ENCODE results near the gene PPP2R5B.

The PPP2R5B gene

DNA sequence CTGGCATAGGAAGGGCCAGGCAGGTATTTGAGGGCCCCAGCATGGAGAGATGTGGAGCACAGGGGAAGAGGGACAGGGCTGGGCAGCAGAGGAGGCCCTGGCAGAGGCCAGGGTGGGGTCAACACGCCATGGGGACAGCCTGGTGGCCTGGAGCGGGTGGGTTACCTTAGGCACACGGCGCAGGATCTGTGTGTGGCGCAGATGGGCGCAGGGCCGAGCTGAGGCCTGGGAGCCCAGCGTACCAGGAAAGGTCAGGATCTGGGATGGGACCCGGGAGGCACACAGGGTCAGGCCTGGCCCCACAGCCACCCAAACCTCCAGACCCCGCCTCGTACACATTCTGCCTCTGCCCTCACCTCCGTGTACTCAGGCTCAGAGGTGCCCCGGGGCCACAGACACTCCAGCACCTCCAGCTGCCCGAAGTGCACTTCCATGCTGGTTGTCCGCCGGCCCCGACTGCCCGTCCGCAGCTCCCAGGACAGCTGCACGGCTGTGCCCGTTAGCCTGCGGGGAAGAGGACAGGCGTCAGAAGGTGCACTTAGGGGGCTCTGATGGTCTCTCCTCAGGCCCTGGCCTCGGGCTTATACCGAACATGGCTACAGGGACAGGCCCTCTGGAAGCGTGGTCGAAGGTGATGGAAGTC lies 13.9 kb upstream of the PPP2R5B start:
- DNase-seq: no peak

DNA sequence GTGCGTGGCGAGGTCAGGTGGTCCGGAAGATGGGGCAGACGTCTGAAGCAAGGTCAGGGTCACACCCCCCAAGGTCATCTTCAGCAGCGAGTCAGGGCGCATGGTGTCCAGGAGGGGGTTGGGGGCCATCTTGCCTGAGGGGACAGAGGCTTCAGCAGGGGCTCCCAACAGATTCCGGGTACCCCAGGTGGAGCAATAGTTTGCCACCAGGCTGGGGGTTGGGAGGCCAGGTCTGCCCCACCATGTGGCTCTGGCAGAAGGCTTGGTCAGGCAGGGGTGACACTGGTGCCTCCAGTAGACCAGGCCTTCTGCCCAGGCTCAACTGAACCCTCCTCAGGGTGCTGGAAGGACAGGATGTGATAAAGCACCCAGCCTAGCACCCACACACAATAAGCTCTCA lies 13.3 kb upstream of the PPP2R5B start:
- no peak for DNase-seq

DNA sequence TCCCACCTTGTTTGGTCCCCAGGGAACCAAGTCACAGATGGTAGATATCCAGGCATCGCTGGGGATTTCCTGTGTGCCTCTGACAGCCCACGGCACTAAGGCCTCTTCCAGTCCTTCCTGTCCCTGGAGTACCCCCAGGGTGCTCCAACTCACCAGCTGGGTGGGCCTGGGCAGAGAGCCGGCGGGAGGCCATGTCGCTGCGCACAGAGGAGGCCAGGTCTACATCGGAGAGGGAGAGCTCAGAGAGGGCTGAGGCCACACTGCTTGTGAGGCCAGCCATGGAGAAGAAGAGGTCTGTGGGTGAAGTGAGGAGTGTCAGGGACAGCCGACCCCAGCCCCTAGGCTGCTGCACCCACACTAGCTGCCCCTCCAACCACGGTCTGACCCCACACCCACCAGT lies 12.8 kb upstream of the PPP2R5B start:
- peak; percentile 38 for DNase-seq

DNA sequence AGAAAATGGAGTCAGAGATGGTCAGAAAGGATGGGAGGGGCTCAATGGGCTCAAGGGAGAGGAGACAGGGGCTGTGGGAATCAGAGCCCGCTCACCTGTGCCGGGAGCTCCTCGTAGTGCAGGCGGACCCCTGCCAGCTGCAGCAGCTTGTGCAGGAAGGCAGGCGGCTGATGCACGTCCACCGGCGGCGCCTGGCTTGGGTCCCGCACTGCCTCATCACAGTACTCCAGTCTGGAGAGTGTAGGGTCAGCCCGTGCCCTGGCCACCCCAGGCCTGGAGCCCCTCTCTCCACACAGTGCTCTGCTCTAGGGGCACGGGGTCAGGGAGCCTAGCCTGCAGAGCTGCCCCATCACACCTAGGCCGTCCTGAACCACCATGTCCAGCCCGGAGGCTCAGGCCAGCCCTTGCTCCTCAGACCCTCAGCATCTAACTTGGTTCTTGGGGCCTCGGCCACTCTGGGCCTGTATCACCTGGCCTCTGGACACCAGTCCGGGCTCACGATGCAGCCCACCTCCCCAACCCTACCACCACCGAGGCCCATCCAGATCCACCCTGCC lies 11.2 kb upstream of the PPP2R5B start:
- no peak for DNase-seq

DNA sequence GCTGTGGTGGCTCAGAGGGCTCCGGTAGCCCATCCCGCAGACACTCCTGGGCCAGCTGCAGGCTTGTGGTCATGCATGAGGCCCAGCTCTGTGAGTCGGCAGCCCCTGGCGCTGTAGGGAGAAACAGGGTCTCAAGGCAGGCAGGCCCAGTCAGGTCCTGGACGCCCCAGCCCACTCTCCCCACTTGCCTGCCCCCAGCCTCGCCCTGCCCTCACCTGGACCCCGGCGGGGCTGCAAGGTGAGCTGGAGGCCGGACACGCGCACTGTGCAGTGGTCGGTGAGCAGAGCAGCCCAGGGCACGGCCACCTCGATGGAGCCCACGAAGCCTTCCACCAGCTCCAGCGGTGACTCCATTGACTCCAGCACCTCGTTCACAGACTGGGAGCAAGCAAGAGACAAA lies 10.4 kb upstream of the PPP2R5B start:
- no peak for DNase-seq

DNA sequence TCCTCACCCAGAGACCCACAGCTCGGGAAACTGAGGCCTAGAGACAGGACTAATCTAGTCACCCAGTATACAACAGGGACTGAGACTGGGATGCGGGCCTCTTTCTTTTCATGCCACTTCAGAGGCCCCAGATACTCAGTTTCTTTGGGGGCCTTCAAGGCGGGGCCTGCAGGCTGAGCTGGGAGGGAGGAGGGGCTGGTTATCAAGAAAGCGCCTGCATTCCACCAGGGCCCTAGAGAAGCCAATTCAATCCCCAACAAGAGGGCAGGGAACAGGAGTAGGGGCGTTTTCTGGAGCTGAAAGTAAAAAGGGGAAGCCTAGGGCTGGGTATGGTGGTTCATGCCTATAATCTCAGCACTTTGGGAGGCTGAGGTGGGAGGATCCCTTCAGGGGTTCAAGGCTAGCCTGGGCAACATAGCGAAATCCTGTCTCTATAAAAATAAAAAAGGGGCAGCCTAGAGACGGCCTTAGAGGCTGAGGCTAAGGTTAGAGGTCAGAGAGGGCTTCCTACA lies 9.1 kb upstream of the PPP2R5B start:
- no peak for DNase-seq

DNA sequence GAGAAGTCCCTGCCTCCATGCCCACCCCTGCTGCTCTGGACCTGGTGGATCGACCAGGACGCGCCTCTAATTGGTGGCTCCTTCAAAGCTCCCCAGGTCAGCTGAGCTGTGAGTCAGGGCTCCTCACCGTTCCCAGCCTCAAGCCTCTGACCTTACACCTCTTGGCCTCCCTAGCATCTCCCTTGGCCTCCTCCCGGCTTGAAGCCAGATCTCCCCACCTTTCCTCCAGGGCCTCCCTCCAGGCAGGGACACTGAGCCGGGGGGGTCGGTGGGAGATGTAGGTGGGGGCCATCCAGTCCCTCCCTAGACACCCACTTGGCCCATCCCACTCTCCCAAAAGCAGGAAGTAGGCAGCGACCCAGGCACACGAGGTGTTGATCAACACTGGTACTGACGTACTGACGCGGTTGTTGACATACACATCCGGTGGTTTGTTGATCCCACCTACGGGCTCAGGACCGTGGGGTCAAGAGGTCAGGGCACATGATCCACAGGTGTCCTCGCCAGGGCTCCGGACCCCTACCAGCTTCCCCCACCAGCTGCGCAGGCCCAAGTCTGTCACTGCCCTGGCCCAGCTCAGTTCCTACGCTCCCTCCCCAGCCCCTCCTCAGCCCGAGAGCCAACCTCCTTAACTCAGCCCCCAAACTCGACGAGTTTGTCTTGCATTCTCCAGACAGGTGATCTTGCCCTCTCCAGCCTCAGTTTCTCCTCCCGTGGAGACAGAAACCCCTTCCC lies 8.3 kb upstream of the PPP2R5B start:
- DNase-seq: peak; percentile 23

DNA sequence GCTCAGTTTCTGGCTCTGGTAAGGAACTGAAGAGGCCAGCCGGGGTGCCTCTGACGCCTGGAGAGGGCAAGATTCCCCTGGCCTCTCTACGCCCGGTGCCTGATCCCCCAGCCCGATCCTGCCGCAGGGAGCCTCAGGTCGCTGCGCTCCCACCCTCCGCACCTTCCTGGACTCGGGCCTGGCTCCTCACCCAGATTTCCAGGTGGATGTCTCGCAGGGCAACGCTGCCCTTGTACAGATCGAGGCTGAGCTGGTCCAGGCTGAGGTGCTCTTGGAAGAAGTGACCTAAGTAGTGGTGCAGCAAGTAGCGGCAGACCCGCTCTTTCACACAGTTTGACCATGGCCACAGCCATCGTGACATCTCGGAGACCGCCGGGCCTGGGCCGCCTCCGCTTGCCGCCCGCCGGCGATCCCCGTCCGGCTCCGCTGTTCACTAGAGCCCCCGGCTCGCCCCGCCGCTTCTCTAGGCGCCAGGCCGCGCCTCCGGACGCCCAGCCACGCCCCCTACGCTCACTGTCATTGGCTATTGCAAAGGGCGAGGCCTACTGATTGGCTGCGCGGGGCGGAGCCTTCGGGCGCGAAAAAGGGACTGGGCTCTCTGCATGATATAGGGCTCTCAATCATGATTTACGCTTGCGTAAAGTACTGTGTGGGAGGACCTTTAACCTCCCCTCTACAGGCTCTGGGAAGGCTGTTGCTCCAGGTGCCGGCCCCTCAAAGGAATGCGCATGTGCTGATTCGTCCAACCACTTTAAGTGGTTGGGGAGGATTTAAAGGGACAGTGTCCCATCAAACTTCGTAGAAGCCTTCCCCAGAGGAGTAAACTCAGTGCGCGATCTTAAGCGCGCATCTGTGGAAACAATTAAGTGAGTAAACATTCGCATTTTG lies 7.5 kb upstream of the PPP2R5B start, which contains the start of gene ATG2A:
Gene ATG2A (minus strand): TSS at position 435 of the 888 bp plus-strand sequence. CDS start 74 bp downstream, at position 361.
- DNase-seq: peak; percentile 99

DNA sequence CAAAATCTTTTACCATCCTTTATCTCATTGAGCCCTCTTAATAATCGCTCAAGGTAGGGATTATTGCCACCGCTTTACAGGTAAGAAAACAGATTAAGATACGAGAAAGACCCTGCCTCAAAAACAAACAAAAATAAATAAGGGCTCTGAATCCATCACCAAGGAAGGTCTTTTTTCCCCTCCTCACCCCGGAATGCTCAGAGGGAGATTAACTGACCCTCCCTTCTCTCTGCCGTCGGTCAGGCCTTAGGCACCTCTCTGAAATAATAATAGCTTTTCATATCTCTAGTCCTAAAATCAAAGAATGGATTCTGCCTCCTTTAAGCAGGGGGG lies 6.9 kb upstream of the PPP2R5B start:
- DNase-seq: no peak

DNA sequence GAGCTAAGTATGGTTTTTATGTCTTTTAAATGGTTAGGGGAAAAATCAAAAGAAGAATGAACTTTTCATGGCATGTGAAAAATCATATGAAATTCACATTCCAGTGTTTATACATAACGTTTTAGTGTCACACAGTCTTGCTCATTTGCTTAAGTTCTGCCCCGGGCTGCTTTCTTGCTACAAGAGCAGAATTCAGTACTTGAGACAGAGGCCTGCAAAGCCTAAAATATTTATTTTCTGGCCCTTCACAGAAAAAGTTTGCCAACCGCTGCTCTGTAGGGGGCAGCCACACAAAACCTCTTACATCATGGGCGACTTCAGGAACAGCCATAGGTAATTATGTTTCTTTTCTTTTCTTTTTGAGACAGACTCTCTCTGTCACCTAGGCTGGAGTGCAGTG lies 6.5 kb upstream of the PPP2R5B start:
- no peak for DNase-seq

DNA sequence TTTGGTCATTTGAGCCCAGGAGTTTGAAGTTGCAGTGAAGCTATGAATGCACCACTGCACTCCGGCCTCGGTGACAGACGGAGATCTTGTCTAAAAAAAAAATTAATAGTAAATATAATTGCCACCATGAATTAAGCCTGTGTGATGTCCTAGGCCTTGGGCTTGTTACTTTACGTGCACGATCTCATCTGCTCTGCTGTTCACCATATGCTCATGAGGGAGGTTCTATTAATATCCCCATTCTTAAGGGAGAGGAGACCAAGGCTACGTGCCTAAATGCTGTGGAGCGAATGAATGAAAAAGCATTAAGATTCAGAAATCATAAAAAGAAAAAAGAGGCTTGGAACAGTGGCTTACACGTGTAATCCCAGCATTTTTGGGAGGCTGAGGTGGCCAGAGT lies 4.9 kb upstream of the PPP2R5B start:
- DNase-seq: no peak

DNA sequence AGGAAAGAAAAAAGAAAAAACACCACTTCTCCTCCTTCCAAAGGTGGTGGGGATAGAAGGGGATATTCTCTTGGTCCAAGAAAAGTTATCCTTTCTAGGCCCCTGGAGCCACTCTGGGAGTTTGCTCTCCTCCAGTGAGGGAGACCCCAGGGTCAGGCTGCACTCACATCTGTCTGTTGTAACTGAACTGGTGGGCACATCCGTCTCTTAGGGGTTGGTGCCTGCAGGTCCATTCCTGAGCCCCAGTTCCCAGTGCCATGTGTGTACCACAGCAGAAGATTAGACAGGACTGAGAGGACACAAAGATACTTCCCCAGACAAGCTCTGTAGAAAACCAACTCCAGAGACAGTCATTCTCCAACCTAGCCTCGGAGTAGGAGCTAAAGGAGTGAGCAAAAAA lies 4.4 kb upstream of the PPP2R5B start:
- DNase-seq: no peak

DNA sequence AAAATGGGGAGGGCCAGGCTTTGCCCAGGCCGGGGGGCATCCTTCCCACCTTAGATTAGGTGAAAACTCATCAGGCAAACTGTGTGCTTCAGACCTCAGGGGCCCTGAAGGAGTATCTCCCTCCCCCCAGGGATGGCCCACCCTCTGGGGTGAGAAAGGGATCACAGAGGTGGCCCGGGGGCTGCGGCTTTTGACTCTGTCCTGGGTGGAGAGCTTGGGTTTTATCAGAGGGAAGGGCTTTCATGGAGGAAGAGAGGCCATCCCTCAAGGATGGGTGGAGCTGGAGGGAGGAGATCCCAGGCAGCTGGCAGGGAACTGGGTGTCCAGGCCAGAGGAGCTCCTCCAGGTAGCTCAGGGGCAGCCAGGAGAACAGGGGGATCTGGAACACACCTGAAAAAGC lies 3.1 kb upstream of the PPP2R5B start:
- DNase-seq: no peak

DNA sequence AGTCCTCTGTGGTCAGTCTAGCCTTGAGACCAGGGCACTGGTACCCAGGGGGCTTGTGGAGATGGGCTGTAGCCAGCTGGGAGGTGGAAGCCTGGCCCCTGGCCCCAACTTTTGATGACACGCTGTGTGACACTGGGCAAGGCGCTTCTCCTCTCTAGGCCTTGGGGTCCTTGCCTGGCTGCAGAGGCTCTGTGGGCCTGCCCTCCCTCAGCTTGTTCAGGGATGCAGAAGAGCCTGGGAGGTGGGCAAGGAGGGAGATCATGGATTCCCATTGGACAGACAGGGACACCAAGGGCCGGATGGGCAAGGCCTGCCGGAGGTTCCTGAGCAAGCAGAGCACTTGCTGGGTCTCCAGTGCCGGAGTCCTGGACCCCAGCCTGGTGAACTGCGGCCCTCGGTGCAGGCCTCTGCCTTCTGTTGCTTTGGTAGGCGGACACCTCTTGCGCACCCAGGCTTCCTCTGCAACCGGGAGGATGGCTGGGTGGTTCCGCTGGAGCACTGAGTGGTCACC lies 1.3 kb upstream of the PPP2R5B start:
- DNase-seq: no peak

DNA sequence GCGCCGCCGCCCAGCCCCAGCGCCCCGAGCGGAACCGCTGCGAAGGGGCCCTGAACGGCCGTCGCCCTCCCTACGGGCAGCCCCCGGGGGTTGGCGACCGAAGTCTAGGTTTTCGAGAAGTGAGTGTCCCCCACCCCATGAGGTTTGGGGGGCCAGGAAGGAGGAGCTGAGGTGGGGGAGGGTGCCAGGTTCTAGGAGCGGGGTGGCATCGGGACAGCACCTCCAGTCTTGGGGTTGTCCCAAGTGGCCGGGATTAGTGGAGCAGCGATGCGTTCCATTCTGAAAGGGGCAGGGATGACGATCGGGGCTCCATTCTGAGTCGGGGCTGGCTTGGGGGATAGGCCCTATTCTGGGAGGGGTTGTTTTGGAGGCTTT lies 408 bp downstream of the PPP2R5B start:
- DNase-seq: peak; percentile 25

DNA sequence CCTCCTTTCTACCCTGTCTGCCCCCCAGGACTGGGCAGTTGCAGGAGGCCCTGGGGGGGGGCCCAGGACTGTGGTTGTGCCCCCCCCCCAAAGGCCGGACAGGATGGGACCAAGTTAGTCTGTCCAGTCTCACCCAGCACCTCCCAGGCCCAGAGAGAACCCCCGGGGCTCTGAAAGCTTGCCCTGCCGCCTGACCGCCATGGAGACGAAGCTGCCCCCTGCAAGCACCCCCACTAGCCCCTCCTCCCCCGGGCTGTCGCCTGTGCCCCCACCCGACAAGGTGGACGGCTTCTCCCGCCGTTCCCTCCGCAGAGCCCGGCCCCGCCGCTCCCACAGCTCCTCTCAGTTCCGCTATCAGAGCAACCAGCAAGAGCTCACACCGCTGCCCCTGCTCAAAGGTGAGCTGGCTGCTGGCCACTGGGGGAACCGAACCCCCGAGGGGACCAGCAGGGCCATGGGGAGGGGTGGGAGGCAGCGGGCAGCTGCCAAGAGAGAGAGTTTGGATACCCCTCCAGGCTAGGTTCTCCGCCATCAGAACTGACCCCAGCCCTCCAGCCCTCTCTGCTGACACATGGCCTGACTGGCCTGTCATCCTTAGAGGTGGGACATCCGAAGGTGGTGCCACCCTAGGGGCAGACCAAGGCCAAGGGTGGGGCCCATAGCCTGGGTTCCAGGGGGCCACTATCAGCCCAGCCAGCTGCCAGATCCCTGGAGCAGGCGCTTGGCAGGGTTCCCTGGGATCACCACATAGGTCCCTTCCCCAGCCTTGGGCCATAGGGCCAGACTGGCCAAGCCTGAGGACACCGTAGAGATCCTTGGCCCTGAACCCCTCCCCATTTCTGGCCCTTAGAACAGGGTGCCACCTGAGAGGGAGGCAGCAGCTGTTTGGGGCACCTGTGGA lies 1.3 kb downstream of the PPP2R5B start:
- no peak for DNase-seq

DNA sequence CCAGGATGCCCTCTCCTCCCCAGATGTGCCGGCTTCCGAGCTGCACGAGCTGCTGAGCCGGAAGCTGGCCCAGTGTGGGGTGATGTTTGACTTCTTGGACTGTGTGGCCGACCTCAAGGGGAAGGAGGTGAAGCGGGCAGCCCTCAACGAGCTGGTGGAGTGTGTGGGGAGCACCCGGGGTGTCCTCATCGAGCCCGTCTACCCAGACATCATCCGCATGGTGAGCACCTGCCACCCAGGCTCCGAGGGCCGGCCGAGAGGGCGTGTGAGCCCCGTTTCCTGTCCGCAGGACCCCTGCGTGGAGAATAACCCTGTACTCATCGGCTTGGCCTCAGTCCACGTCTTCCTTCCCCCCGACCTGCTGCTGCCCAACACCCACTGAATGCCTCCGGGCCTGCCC lies 2.2 kb downstream of the PPP2R5B start:
- DNase-seq: no peak

DNA sequence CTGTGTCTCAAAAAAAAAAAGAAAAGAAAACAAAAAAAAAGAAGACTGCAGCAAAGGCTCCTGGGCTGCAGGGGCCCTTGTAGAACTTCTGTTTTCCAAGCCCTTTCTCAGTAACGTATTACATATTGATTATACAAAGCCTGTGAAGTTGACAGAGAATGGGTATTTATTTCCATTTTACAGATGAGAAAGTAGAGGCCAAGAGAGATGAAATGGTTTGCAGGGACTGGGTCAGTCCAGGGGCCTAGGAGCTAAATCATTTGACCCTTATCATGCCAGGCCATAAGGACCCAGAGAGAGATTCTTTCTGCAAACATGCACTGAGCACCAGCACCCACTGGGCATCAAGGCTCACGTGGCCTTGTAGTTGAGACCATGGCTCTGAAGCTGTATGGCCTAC lies 4.5 kb downstream of the PPP2R5B start:
- DNase-seq: no peak

DNA sequence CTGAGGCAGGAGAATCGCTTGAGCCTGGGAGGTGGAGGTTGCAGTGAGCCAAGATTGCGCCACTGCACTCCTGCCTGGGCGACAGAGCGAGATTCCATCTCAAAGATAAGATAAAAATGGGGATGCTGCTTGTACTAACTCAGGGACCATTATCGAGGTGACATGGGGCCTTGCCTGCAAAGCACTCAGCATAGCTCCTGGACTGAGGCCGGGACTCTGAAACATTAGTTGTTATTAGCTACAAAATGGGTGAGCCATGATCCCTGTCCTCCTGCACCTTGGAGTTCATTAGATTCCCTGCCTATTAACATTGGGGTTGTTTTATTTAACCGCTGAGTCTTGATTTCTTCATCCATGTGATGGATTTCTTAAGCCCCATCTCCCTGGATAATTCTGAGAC lies 5.1 kb downstream of the PPP2R5B start:
- no peak for DNase-seq

DNA sequence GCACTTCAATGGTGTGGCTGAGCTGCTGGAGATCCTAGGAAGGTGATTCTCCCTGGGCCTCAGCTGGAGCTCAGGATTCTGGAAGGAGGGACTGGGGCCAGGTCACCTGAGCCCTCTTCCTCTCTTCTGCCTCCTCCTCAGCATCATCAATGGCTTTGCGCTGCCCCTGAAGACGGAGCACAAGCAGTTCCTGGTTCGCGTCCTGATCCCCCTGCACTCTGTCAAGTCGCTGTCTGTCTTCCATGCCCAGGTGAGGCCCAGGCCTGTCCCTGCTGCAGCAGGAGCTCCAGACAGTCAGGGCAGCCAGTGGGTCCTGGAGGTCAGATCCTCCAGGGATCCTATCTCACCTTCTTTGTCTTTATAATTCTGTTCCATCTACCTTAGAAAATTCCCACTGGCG lies 5.9 kb downstream of the PPP2R5B start:
- no peak for DNase-seq

DNA sequence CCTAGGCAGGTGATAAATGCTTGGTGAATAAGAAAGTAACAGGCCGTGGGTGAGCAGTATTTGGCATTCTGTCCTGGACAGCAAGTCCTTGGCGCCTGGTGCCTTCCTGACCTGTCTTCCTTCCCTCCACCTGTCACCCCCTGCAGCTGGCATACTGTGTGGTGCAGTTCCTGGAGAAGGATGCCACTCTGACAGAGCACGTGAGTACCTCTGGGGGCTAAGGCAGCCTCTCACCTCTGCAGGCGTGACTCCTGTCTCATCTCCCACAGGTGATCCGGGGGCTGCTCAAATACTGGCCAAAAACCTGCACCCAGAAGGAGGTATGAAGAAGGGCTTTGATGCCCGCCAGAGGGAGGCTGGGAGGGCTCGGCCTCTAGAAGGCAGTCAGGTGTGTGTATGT lies 6.8 kb downstream of the PPP2R5B start:
- no peak for DNase-seq

DNA sequence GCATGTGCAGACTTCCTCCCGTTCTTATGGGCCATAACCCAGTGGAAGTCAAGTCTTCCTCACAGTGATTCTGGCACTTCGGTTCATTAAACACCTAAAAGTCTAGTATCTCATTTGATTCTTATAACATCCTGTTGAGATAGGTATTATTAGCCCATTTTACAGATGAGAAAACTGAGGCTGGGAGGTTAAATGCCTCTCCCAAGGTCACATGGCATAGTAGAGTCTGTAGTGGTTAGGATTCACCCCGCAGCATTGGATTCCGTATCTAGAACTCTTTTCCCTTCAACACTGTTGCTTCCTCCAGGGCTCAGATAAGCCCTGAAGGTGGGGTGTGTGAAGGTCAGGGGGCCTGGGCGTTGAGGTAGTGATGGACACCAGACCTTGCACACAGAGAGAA lies 7.8 kb downstream of the PPP2R5B start:
- DNase-seq: no peak

Measured in NCI-H82 (cell line).